ENCODE measurements around the gene NFKB1.

GRCh38 chr4:102579794-102580462, 78.8 kb downstream of the NFKB1 start:
- TF ChIP-seq CTCF (IDR thresholded peaks at IDR 0.05; ENCODE audit: low read length) (no peak), EZH2 (IDR thresholded peaks at IDR 0.05; ENCODE audit: borderline replicate concordance, low read length) (no peak)
